SK-N-SH (cell line): ENCODE data around the gene BCL6.

Experiments
- CHD2 ChIP-seq: fragments of 150-350 bp; IDR thresholded peaks from 2 replicates; pipeline ENCODE4 v1.6.1; 2018; ENCODE audit warnings: low read length; ENCODE audit not compliant: partially characterized antibody
- CTCF ChIP-seq: fragments of 200-600 bp; sonication (generic); IDR thresholded peaks from 2 replicates; pipeline ENCODE4 v1.6.1; 2017; ENCODE audit warnings: antibody characterized with exemption, mild to moderate bottlenecking, moderate library complexity
- EP300 ChIP-seq, 2 experiments: IDR thresholded peaks; 2 replicates each; pipeline versions ENCODE4 v1.4.0 to v1.6.1; 2012; ENCODE audit warnings: borderline replicate concordance in 1 of 2, low read depth in 1 of 2, low read length in 1 of 2
- IRF3 ChIP-seq: fragments of 150-350 bp; IDR thresholded peaks from 2 replicates; pipeline ENCODE4 v1.6.1; 2016; ENCODE audit warnings: mild to moderate bottlenecking, low read depth, low read length
- POLR2AphosphoS5 ChIP-seq: IDR thresholded peaks from 2 replicates; pipeline ENCODE4 v1.6.1; 2012; ENCODE audit warnings: low read depth, low read length
- RFX5 ChIP-seq: IDR thresholded peaks from 2 replicates; pipeline ENCODE4 v1.6.1; 2012; ENCODE audit warnings: mild to moderate bottlenecking, improper control_type of control experiment, low read length
- SIN3A ChIP-seq: IDR thresholded peaks from 2 replicates; pipeline ENCODE4 v1.6.1; 2012; ENCODE audit warnings: low read depth, mild to moderate bottlenecking, low read length, moderate library complexity, borderline replicate concordance
- TAF1 ChIP-seq: IDR thresholded peaks from 2 replicates; pipeline ENCODE4 v1.6.1; 2012; ENCODE audit warnings: low read depth, mild to moderate bottlenecking, low read length, moderate library complexity, borderline replicate concordance
- USF1 ChIP-seq: IDR thresholded peaks from 2 replicates; pipeline ENCODE4 v1.4.0; 2012; ENCODE audit warnings: low read depth, borderline replicate concordance
- USF2 ChIP-seq: fragments of 150-350 bp; IDR thresholded peaks from 2 replicates; pipeline ENCODE4 v1.6.1; 2017; ENCODE audit warnings: antibody characterized with exemption, low read length, low read depth, borderline replicate concordance
- ZBTB33 ChIP-seq: IDR thresholded peaks from 2 replicates; pipeline ENCODE4 v1.4.0; 2012; ENCODE audit warnings: low read depth, borderline replicate concordance

- peak; percentile 83 for TF ChIP-seq CTCF
- 0 out of 2 replicates have a peak, but pooled peaks have one; percentile 25 for TF ChIP-seq POLR2AphosphoS5
- TF ChIP-seq SIN3A, result no peak; the same call in 1 of the 2 replicates
- TF ChIP-seq RFX5, result no peak
- TF ChIP-seq IRF3, result no peak
- no peak for TF ChIP-seq USF2
- TF ChIP-seq TAF1, result peak; percentile 27; the same call in 1 of the 2 replicates
- TF ChIP-seq CHD2, result peak; percentile 18
- no peak for TF ChIP-seq ZBTB33
- no peak for TF ChIP-seq USF1
- TF ChIP-seq EP300 (IDR thresholded peaks at IDR 0.05; ENCODE audit: borderline replicate concordance in 1 of 2, low read depth in 1 of 2, low read length in 1 of 2), result 0 out of 4 replicates have a peak, but pooled peaks of 1 of the 2 experiments have one; percentile 5
Observed at GRCh38 chr3:187738331-187739093, 6.8 kb downstream of the BCL6 start.
